ENCODE data around the gene RGS1. TPM values are rescaled to one million over a fixed set of nuclear protein-coding genes. Genes with fewer than 3 reads are reported as not detected.

The RGS1 gene
- total RNA-seq, 3 donors from 2014 or later, result 8.9 to 82.0 (median 20.6) TPM

DNA sequence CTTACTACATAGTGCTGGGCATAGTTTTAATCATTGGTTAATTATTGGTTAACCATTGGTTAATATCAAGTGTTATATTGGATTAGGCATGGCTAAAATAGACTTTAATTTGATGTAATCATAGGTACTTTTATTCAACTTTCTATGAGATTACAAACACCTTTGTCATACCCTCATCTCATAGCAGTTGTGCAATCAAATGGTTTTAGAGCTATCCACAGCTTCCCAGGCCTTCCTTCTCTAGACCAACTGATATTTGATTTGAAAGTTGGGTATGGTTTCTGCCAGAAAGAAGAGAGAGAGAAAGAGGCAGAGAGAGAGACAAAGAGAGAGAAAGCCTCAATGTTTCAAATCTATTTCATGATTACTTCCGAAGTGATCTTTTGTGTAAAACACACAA is 9.6 kb upstream of the RGS1 start:
- no peak for ATAC-seq
- Histone ChIP-seq H3K4me3 (no peak overlapping the region), H3K4me1 (ENCODE audit: low read depth) (no peaks in the 10 kb centered on the region), H3K36me3 (ENCODE audit: low read depth) (no peaks in the 10 kb centered on the region), H3K9me3 (peaks cover 8% of the 10 kb centered on the region)
- DNase-seq, result no peak
- TF ChIP-seq, protein P1, sequence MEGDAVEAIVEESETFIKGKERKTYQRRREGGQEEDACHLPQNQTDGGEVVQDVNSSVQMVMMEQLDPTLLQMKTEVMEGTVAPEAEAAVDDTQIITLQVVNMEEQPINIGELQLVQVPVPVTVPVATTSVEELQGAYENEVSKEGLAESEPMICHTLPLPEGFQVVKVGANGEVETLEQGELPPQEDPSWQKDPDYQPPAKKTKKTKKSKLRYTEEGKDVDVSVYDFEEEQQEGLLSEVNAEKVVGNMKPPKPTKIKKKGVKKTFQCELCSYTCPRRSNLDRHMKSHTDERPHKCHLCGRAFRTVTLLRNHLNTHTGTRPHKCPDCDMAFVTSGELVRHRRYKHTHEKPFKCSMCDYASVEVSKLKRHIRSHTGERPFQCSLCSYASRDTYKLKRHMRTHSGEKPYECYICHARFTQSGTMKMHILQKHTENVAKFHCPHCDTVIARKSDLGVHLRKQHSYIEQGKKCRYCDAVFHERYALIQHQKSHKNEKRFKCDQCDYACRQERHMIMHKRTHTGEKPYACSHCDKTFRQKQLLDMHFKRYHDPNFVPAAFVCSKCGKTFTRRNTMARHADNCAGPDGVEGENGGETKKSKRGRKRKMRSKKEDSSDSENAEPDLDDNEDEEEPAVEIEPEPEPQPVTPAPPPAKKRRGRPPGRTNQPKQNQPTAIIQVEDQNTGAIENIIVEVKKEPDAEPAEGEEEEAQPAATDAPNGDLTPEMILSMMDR (IDR thresholded peaks at IDR 0.05), result no peak
- intact Hi-C loops (cut with DNase I, micrococcal nuclease), result no loop called here

- intact Hi-C loops (cut with DNase I, micrococcal nuclease), result no loop called here
- TF ChIP-seq, protein P1 (IDR thresholded peaks at IDR 0.05), result no peak
- no peak for DNase-seq
- no peak overlapping the region for H3K4me3 ChIP-seq
- peaks cover 8% of the 10 kb centered on the region for H3K9me3 ChIP-seq
- ATAC-seq, result no peak
- H3K36me3 ChIP-seq (ENCODE audit: low read depth), result no peaks in the 10 kb centered on the region
- H3K4me1 ChIP-seq (ENCODE audit: low read depth), result no peaks in the 10 kb centered on the region
Measured at GRCh38 chr1:192566657-192567056, 8.9 kb upstream of the RGS1 start.

DNA sequence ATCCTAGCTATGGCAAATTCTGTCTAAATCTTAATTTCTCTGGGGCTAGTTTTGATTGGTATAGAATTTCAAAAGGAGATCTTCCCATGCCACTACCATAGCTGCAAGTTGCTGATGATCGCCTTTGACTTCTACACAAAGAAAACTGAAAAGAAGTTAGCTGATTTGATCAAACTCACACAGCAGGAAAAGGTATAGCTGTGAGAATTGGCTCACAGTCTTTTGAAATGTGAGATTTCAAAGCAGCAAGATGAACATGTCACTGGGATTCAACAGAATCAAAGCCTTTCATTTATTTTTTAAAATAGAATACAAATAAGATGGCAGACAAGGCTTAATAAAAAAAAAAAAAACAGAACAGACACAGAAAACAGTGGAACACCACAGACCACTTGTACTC is 7.5 kb upstream of the RGS1 start:
- no peaks in the 10 kb centered on the region for H3K4me1 ChIP-seq (ENCODE audit: low read depth)
- peaks cover 8% of the 10 kb centered on the region for H3K9me3 ChIP-seq
- no peaks in the 10 kb centered on the region for H3K36me3 ChIP-seq (ENCODE audit: low read depth)
- DNase-seq (no peak), ATAC-seq (no peak)
- TF ChIP-seq, protein P1 (IDR thresholded peaks at IDR 0.05), result no peak
- intact Hi-C loops (cut with DNase I, micrococcal nuclease), result no loop called here
- H3K4me3 ChIP-seq, result no peak overlapping the region

DNA sequence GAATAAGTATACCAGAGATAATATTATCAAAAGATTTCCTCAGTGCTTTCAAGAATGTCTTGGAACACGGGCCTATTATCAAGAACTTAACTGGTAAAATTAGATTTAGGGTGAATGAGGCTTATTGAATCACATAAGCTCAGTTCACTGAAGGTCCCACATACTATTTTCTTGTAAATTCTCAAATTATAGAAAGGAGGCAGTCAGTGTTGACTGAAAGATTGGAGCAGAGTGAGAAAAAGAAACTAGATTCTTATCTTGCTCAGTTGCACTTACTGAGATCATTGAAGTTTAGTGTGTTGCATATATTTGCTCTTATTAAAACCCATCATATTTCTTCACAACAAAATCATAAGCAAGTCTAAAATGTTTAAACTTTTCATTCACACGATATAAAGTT is 3.9 kb upstream of the RGS1 start:
- Histone ChIP-seq H3K9me3 (peaks cover 8% of the 10 kb centered on the region), H3K36me3 (ENCODE audit: low read depth) (peaks cover 5% of the 10 kb centered on the region), H3K4me3 (no peak overlapping the region), H3K4me1 (ENCODE audit: low read depth) (no peaks in the 10 kb centered on the region)
- DNase-seq (no peak), ATAC-seq (no peak)
- intact Hi-C loops (cut with DNase I, micrococcal nuclease), result no loop called here
- TF ChIP-seq, protein P1 (IDR thresholded peaks at IDR 0.05), result no peak

- H3K4me3 ChIP-seq, result no peak overlapping the region
- H3K4me1 ChIP-seq (ENCODE audit: low read depth), result no peaks in the 10 kb centered on the region
- TF ChIP-seq, protein P1 (IDR thresholded peaks at IDR 0.05), result no peak
- ATAC-seq, result peak; percentile 29
- intact Hi-C loops (cut with DNase I, micrococcal nuclease), result no loop called here
- DNase-seq, result no peak
- H3K36me3 ChIP-seq (ENCODE audit: low read depth), result peaks cover 5% of the 10 kb centered on the region
- H3K9me3 ChIP-seq, result peaks cover 8% of the 10 kb centered on the region
Measured at GRCh38 chr1:192573499-192573898, 2.1 kb upstream of the RGS1 start.

DNA sequence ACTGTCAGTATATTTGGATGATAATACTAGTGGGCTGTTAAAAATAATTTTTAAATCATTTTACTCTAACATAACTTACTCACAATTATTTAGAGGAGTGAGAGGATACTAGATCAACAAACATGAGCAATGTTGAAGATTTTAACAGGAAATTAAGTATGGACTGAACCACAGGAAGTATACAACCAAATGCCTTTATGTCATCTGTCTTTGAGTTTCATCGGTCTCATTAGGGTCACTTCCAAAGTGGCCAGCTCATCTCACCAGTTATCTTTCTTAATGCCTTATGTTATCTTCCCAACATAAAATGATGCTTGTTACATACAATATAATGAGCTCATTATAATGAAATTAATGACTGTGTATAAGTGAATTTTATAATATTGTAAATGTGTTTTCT is 1.5 kb upstream of the RGS1 start:
- Histone ChIP-seq H3K36me3 (ENCODE audit: low read depth) (peaks cover 5% of the 10 kb centered on the region), H3K4me3 (no peak overlapping the region), H3K9me3 (peaks cover 8% of the 10 kb centered on the region), H3K4me1 (ENCODE audit: low read depth) (no peaks in the 10 kb centered on the region)
- intact Hi-C loops (cut with DNase I, micrococcal nuclease), result no loop called here
- DNase-seq (no peak), ATAC-seq (no peak)
- TF ChIP-seq, protein P1 (IDR thresholded peaks at IDR 0.05), result no peak

All from mucosa of descending colon (tissue), 3 donors.